Upper lobe of left lung (tissue), 6 donors: Measurements from ENCODE around the gene DPH5. TPM values are rescaled to one million over a fixed set of nuclear protein-coding genes. Genes with fewer than 3 reads are reported as not detected.

Experiments used
- ATAC-seq, 2 donors: fragments of 200-7000 bp; cut with Tn5 transposase; one replicate each; pipeline ENCODE4 v1.9.1; 2022; ENCODE audit warnings: mild to moderate bottlenecking in 2 of 2, moderate library complexity in 2 of 2; ENCODE audit not compliant: low FRiP score in 2 of 2
- DNase-seq, 2 donors: peaks; one replicate each; pipeline ENCODE4 v3.0.0-alpha.2; 2019 to 2020
- H3K27ac ChIP-seq, 4 donors: fragments of 200-600 bp; sonication (generic); one replicate each; pipeline ENCODE4 v1.5.1; 2016 to 2019
- H3K27me3 ChIP-seq, 4 donors: fragments of 200-600 bp; sonication (generic); one replicate each; pipeline ENCODE4 v1.5.1; 2017 to 2019
- H3K36me3 ChIP-seq, 4 donors: fragments of 200-600 bp; sonication (generic); one replicate each; pipeline ENCODE4 v1.5.1; 2016 to 2019
- H3K4me1 ChIP-seq, 4 donors: fragments of 200-600 bp; sonication (generic); one replicate each; pipeline ENCODE4 v1.5.1; 2018 to 2019
- H3K4me3 ChIP-seq, 4 donors: fragments of 200-600 bp; sonication (generic); one replicate each; pipeline ENCODE4 v1.5.1; 2017 to 2019; ENCODE audit warnings: mild to moderate bottlenecking in 2 of 4, moderate library complexity in 1 of 4
- H3K9me3 ChIP-seq, 4 donors: fragments of 200-600 bp; sonication (generic); one replicate each; pipeline ENCODE4 v1.5.1; 2018 to 2019
- CTCF ChIP-seq, 6 experiments: fragments of 450-650 bp in 4 of 6; fragments of 200-600 bp in 2 of 6; sonication (generic) in 2 of 6; IDR thresholded peaks; one replicate each; pipeline ENCODE4 v1.5.1; 2016 to 2019; ENCODE audit warnings: antibody characterized with exemption in 6 of 6
- EP300 ChIP-seq, 4 donors: sonication (generic); formaldehyde crosslinking; IDR thresholded peaks; one replicate each; pipeline ENCODE4 v1.5.1; 2017; ENCODE audit warnings: antibody characterized with exemption in 4 of 4, control low read depth in 2 of 4
- POLR2A ChIP-seq, 4 donors: fragments of 450-650 bp; IDR thresholded peaks; one replicate each; pipeline ENCODE4 v1.5.1; 2016 to 2017; ENCODE audit warnings: antibody characterized with exemption in 4 of 4, mild to moderate bottlenecking in 2 of 4
- POLR2AphosphoS5 ChIP-seq, 2 donors: sonication (generic); formaldehyde crosslinking; IDR thresholded peaks; one replicate each; pipeline ENCODE4 v1.5.1; 2017; ENCODE audit warnings: antibody characterized with exemption in 2 of 2
- WGBS, 2 donors: methylation state at CpG; one replicate each; pipeline ENCODE4 v1.1.5; 2017 to 2018; 5-methylcytosine and 5-hydroxymethylcytosine counted together
- total RNA-seq, 6 donors: library from RNA; depleted of rRNA in 4 of 6; stranded (reverse); fragments of >200 nt in 4 of 6; gene quantifications; one replicate each; pipeline versions ENCODE4 v1.1.0 to v1.2.1, GENCODE V29; 2016 to 2021
- donor health status: DM: no; HTN: no; CAD: no; lungs with moderate emphysema.
- donor health status: DM: no; HTN: yes; CAD: no; lungs with severe emphysema.

Gene DPH5
- total RNA-seq, 6 donors from 2014 or later, result 14.8 to 25.2 (median 21.5) TPM

- WGBS, 2 donors, result 95 to 96% methylated on average over 1 of the region's 1 CpG
- Histone ChIP-seq H3K4me1 (peaks cover 25 to 35% (median 29%) of the 10 kb centered on the region in 4 donors), H3K27ac (no peak overlapping the region), H3K36me3 (no peaks in the 10 kb centered on the region), H3K4me3 (no peak overlapping the region), H3K27me3 (no peaks in the 10 kb centered on the region), H3K9me3 (no peaks in the 10 kb centered on the region)
- no peak for DNase-seq
- TF ChIP-seq POLR2A (IDR thresholded peaks at IDR 0.05) (no peak), CTCF (IDR thresholded peaks at IDR 0.05) (no peak), POLR2AphosphoS5 (IDR thresholded peaks at IDR 0.05) (no peak), EP300 (IDR thresholded peaks at IDR 0.05) (no peak)
- no peak for ATAC-seq
These were observed 27.2 kb downstream of the DPH5 start for GRCh38 chr1:100998426-100998825.

- DNase-seq (no peak), ATAC-seq (no peak)
- Histone ChIP-seq H3K4me3 (peak overlapping the region in 1 of 4 donors; percentile 16), H3K27me3 (no peaks in the 10 kb centered on the region), H3K27ac (peak overlapping the region; percentile 24 to 75 (median 64)), H3K4me1 (peaks cover 11 to 20% (median 12%) of the 10 kb centered on the region in 4 donors), H3K9me3 (no peaks in the 10 kb centered on the region), H3K36me3 (no peaks in the 10 kb centered on the region)
- 38 to 44% methylated on average over 4 of the region's 4 CpGs for WGBS, 2 donors
- TF ChIP-seq EP300 (IDR thresholded peaks at IDR 0.05) (peak in 1 of 4 donors; percentile 8), POLR2AphosphoS5 (IDR thresholded peaks at IDR 0.05) (no peak), POLR2A (IDR thresholded peaks at IDR 0.05) (no peak)
These were observed 30.2 kb downstream of the DPH5 start for GRCh38 chr1:100995198-100995988.

- no peaks in the 10 kb centered on the region for H3K9me3 ChIP-seq
- H3K27ac ChIP-seq, result peak overlapping the region in 2 of 4 donors; percentile 9 to 38
- peaks cover 0 to 12% (median 9%) of the 10 kb centered on the region in 4 donors for H3K4me1 ChIP-seq
- ATAC-seq (no peak), DNase-seq (no peak)
- H3K4me3 ChIP-seq, result no peak overlapping the region
- WGBS, 2 donors, result 50 to 53% methylated on average over 2 of the region's 2 CpGs
- H3K36me3 ChIP-seq, result peaks cover 0 to 8% (median 0%) of the 10 kb centered on the region in 4 donors
- H3K27me3 ChIP-seq, result no peaks in the 10 kb centered on the region
- TF ChIP-seq POLR2A (IDR thresholded peaks at IDR 0.05) (no peak), EP300 (IDR thresholded peaks at IDR 0.05) (no peak), CTCF (IDR thresholded peaks at IDR 0.05) (no peak), POLR2AphosphoS5 (IDR thresholded peaks at IDR 0.05) (no peak)
These were observed 36.1 kb downstream of the DPH5 start for GRCh38 chr1:100989306-100990077.

GRCh38 chr1:100988121-100988520 is 37.5 kb downstream of the DPH5 start:
- Histone ChIP-seq H3K9me3 (no peaks in the 10 kb centered on the region), H3K4me3 (no peak overlapping the region), H3K36me3 (peaks cover 0 to 10% (median 0%) of the 10 kb centered on the region in 4 donors), H3K27ac (no peak overlapping the region), H3K4me1 (peaks cover 3 to 10% (median 9%) of the 10 kb centered on the region in 4 donors), H3K27me3 (no peaks in the 10 kb centered on the region)
- no peak for ATAC-seq
- DNase-seq, result no peak
- 90 to 92% methylated on average over 3 of the region's 3 CpGs for WGBS, 2 donors
- TF ChIP-seq EP300 (IDR thresholded peaks at IDR 0.05) (no peak), POLR2AphosphoS5 (IDR thresholded peaks at IDR 0.05) (no peak), CTCF (IDR thresholded peaks at IDR 0.05) (no peak), POLR2A (IDR thresholded peaks at IDR 0.05) (no peak)

GRCh38 chr1:100982793-100983192 is 42.8 kb downstream of the DPH5 start:
- Histone ChIP-seq H3K4me3 (no peak overlapping the region), H3K27me3 (no peaks in the 10 kb centered on the region), H3K27ac (peak overlapping the region in 3 of 4 donors; percentile 9 to 70 (median 65)), H3K36me3 (peaks cover 0 to 8% (median 0%) of the 10 kb centered on the region in 4 donors), H3K4me1 (peaks cover 5 to 9% (median 7%) of the 10 kb centered on the region in 4 donors), H3K9me3 (no peaks in the 10 kb centered on the region)
- 52 to 61% methylated on average over 4 of the region's 4 CpGs for WGBS, 2 donors
- DNase-seq (peak in 1 of 2 donors; percentile 69), ATAC-seq (peak; percentile 62 to 93)
- peak in 1 of 4 donors; percentile 55 for TF ChIP-seq EP300 (IDR thresholded peaks at IDR 0.05)
- no peak for TF ChIP-seq POLR2AphosphoS5 (IDR thresholded peaks at IDR 0.05)
